Vagina (tissue), 2 donors: ENCODE results near the gene AGAP3. TPM values are rescaled to one million over a fixed set of nuclear protein-coding genes. Genes with fewer than 3 reads are reported as not detected.

Experiments
- DNase-seq, 2 donors: peaks; one replicate each; pipeline ENCODE4 v3.0.0-alpha.2; 2017; ENCODE audit errors: extremely low spot score in 2 of 2
- H3K27ac ChIP-seq: fragments of 200-600 bp; sonication (generic); one replicate; pipeline ENCODE4 v1.5.1; 2019
- H3K27me3 ChIP-seq: fragments of 200-600 bp; sonication (generic); one replicate; pipeline ENCODE4 v1.5.1; 2019
- H3K36me3 ChIP-seq, 2 donors: fragments of 200-600 bp; sonication (generic); one replicate each; pipeline ENCODE4 v1.5.1; 2017 to 2019
- H3K4me1 ChIP-seq: fragments of 200-600 bp; sonication (generic); one replicate; pipeline ENCODE4 v1.5.1; 2019
- H3K4me3 ChIP-seq, 2 donors: fragments of 200-600 bp; sonication (generic); 1 replicate in 1 of 2; 2 replicates in 1 of 2; pipeline ENCODE4 v1.5.1; 2016 to 2019
- H3K9me3 ChIP-seq: fragments of 200-600 bp; sonication (generic); one replicate; pipeline ENCODE4 v1.5.1; 2019
- POLR2A ChIP-seq, 2 donors: fragments of 450-650 bp; IDR thresholded peaks; one replicate each; pipeline ENCODE4 v1.6.1; 2017; ENCODE audit warnings: antibody characterized with exemption in 2 of 2, mild to moderate bottlenecking in 2 of 2, moderate library complexity in 2 of 2
- POLR2AphosphoS5 ChIP-seq, 2 donors: sonication (generic); formaldehyde crosslinking; IDR thresholded peaks; one replicate each; pipeline ENCODE4 v1.9.0; 2017; ENCODE audit warnings: antibody characterized with exemption in 2 of 2, mild to moderate bottlenecking in 2 of 2, low read depth in 1 of 2; ENCODE audit not compliant: insufficient read depth in 1 of 2
- intact Hi-C: fragments of 100-400 bp; cut with DNase I; formaldehyde crosslinking; loops from one replicate; pipeline ENCODE4 v1.15.1; 2023
- total RNA-seq: library from RNA; depleted of rRNA; stranded (reverse); fragments of >200 nt; gene quantifications from one replicate; pipeline ENCODE4 v1.2.3, GENCODE V29; 2016
- TF ChIP-seq, protein P1 (sequence below), 3 experiments: fragments of 450-650 bp in 2 of 3; fragments of 200-600 bp in 1 of 3; sonication (generic) in 1 of 3; IDR thresholded peaks; one replicate each; pipeline ENCODE4 v1.5.1; 2017 to 2019; ENCODE audit warnings: antibody characterized with exemption in 3 of 3, mild to moderate bottlenecking in 2 of 3, moderate library complexity in 2 of 3

Gene AGAP3
- total RNA-seq, 1 donor from 2014 or later, result 98.2 TPM

DNA sequence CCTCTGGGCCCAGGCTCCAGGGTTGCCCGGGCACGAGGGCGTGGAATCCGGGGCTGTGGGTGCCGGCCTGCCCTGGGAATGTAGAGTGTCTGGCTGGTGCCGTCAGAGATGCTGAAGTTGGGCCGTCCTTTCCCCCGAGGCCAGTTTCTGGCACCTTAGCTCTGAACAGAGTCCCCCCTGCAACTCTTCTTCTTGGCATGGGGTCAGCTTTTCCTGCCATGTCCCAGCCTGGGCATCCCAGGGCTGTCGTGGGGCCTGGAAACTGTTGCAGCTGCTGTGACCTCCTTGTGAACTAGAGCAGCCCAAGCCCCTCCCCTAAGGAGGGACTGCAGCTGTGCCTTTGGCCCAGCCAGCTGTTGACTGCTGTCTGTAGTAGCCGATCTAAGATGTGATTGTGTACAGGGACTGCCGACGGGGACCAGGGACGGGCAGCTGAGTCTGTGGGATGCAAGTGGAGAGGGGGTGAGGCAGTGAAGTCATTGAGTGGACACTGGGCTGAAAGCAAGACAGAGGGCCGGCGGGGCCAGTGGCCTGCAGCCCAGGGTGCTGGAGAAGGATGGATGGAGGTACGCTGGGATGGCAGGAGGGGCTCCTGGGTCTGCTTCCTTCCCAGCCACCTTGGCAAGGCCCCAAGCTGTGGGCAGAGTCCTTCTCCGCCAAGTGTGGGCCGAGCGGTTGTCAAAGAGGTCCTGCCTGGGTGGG, 45.5 kb downstream of the AGAP3 start:
- H3K4me1 ChIP-seq, result peaks cover 5% of the 10 kb centered on the region
- H3K4me3 ChIP-seq, result no peak overlapping the region
- H3K36me3 ChIP-seq, result peaks cover 0 to 81% of the 10 kb centered on the region in 2 donors
- no peaks in the 10 kb centered on the region for H3K27me3 ChIP-seq
- intact Hi-C loops, result no loop called here
- H3K9me3 ChIP-seq, result no peaks in the 10 kb centered on the region
- DNase-seq, result no peak
- TF ChIP-seq POLR2A (IDR thresholded peaks at IDR 0.05) (no peak), POLR2AphosphoS5 (IDR thresholded peaks at IDR 0.05; ENCODE audit: insufficient read depth in 1 of 2, low read depth in 1 of 2) (no peak)
- TF ChIP-seq, protein P1, sequence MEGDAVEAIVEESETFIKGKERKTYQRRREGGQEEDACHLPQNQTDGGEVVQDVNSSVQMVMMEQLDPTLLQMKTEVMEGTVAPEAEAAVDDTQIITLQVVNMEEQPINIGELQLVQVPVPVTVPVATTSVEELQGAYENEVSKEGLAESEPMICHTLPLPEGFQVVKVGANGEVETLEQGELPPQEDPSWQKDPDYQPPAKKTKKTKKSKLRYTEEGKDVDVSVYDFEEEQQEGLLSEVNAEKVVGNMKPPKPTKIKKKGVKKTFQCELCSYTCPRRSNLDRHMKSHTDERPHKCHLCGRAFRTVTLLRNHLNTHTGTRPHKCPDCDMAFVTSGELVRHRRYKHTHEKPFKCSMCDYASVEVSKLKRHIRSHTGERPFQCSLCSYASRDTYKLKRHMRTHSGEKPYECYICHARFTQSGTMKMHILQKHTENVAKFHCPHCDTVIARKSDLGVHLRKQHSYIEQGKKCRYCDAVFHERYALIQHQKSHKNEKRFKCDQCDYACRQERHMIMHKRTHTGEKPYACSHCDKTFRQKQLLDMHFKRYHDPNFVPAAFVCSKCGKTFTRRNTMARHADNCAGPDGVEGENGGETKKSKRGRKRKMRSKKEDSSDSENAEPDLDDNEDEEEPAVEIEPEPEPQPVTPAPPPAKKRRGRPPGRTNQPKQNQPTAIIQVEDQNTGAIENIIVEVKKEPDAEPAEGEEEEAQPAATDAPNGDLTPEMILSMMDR (IDR thresholded peaks at IDR 0.05), result no peak
- H3K27ac ChIP-seq, result no peak overlapping the region

DNA sequence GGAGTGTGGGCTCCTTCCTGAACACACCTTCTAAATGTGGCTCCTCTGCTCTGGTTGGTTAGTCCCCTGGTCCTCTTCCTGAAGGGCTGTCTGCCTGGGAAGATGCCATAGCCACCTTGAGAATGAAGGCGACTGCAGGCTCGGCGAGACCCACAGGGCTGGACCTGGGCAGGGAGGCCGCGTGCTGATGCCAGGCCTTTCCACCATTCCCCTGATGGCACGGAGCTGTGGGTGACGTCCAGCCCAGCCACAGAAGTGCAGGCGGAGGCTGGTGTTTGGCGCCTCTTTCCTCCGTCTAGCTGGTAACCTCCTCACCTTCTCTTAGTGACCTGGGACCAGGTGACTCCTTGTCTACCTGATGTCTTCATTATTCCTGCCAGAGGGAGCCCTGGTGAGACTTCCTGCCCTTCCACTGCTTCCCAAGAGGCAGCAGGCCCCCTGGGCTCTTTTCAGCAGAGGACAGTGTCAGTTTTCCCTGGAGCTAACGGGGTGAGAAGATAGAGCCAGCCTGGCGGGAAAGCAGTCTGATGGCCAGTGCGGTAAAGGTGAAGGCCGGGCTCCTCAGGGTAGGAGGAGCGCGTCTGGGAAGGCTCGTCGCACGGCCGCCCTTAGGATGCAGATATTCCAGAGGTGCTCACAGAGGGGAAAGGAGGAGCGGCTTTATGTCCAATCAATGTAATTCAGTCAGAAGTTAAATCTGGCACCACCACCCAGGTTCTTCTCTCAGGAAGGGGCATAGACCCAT, 46.4 kb downstream of the AGAP3 start:
- no peak overlapping the region for H3K27ac ChIP-seq
- H3K4me3 ChIP-seq, result no peak overlapping the region
- H3K4me1 ChIP-seq, result no peaks in the 10 kb centered on the region
- intact Hi-C loops, result no loop called here
- no peak for TF ChIP-seq POLR2A (IDR thresholded peaks at IDR 0.05)
- no peak for TF ChIP-seq POLR2AphosphoS5 (IDR thresholded peaks at IDR 0.05; ENCODE audit: insufficient read depth in 1 of 2, low read depth in 1 of 2)
- TF ChIP-seq, protein P1 (IDR thresholded peaks at IDR 0.05), result no peak
- no peaks in the 10 kb centered on the region for H3K27me3 ChIP-seq
- H3K36me3 ChIP-seq, result peaks cover 0 to 90% of the 10 kb centered on the region in 2 donors
- no peaks in the 10 kb centered on the region for H3K9me3 ChIP-seq
- DNase-seq, result no peak

DNA sequence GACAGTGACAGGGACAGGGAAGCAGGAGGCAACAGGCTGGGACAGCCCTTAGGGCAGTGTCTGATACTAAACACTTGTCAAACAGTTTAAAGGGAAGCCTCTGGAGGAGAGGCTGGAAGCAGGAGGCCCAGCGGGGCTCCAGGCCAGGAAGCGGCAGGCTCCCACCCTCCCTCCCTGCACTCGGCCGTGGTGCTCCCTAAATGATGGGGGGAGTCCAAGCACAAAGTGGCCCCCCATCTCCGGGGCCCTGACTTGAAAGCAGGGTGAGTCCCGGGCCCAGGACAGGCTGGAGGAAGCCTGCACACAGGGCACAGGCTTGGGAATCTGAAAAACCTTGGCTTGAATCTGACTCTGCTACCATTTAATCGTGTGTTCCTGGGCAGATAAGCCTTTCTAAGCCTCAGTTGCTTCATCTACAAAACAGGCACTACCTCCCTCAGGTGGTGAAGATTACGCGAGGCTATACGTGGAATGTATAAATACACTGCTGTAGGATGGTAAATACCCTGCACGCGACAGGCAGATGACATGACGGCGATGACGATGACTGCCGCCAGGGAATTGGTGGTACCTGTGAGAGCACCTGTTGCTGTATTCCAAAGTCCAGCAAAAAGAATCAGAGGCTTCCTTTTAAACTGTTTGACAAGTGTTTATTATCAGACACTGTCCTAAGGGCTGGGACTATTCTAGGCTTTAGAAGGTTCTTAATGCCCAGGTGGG, 47.2 kb downstream of the AGAP3 start:
- Histone ChIP-seq H3K36me3 (peaks cover 0 to 90% of the 10 kb centered on the region in 2 donors), H3K4me1 (no peaks in the 10 kb centered on the region), H3K27ac (no peak overlapping the region), H3K4me3 (no peak overlapping the region), H3K9me3 (no peaks in the 10 kb centered on the region), H3K27me3 (no peaks in the 10 kb centered on the region)
- no peak for TF ChIP-seq POLR2A (IDR thresholded peaks at IDR 0.05)
- no peak for TF ChIP-seq POLR2AphosphoS5 (IDR thresholded peaks at IDR 0.05; ENCODE audit: insufficient read depth in 1 of 2, low read depth in 1 of 2)
- TF ChIP-seq, protein P1 (IDR thresholded peaks at IDR 0.05), result no peak
- intact Hi-C loops, result no loop called here
- DNase-seq, result no peak

DNA sequence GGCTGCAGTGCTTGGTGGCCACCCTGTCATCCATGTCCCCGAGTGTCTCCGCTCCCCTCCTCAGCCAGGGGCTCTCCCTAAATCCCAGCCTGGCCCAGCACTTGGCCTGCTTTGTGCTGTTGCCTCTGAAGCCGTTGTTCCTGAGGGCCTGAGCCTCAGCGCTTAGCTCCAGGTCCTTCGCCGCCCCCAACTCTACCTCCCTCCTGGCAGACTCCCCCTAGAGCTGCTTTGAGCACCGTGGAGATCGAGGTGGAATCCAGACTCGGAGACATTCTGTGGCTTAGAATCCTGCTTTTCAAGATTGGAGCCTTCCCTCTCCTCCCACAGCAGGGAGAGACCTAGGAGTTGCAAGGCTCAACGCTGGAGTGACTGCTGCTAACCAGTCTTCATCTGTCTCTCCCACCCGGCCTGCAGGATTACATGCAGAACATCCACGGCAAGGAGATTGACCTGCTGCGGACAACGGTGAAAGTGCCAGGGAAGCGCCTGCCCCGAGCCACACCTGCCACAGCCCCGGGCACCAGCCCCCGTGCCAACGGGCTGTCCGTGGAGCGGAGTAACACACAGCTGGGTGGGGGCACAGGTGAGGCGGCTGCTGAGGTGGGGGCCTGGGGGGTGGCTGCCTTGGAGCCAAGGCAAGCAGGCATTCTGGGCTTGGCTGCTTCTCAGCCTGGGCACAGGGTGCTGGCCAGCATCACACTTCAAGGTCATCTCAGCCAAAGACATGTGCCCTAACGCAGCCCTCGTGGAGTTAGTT, 47.9 kb downstream of the AGAP3 start:
- H3K4me1 ChIP-seq, result no peaks in the 10 kb centered on the region
- no peak for DNase-seq
- no peaks in the 10 kb centered on the region for H3K27me3 ChIP-seq
- TF ChIP-seq, protein P1 (IDR thresholded peaks at IDR 0.05), result no peak
- TF ChIP-seq POLR2A (IDR thresholded peaks at IDR 0.05) (no peak), POLR2AphosphoS5 (IDR thresholded peaks at IDR 0.05; ENCODE audit: insufficient read depth in 1 of 2, low read depth in 1 of 2) (no peak)
- intact Hi-C loops, result no loop called here
- H3K36me3 ChIP-seq, result peaks cover 0 to 83% of the 10 kb centered on the region in 2 donors
- no peaks in the 10 kb centered on the region for H3K9me3 ChIP-seq
- no peak overlapping the region for H3K4me3 ChIP-seq
- H3K27ac ChIP-seq, result no peak overlapping the region
